Thyroid gland (tissue), 4 donors: Measurements from ENCODE around the gene PDE10A. TPM values are rescaled to one million over a fixed set of nuclear protein-coding genes. Genes with fewer than 3 reads are reported as not detected.
"Not testable (repeated sequence)": the region's sequence is repeated elsewhere in the genome, so short reads cannot be mapped to it uniquely, and the experiment has no call there.

ENCODE experiments used
- DNase-seq, 2 donors: peaks; one replicate each; pipeline ENCODE4 v3.0.0-alpha.2; 2019
- H3K27ac ChIP-seq, 3 donors: fragments of 200-600 bp; sonication (generic); 1 replicate in 2 of 3; 2 replicates in 1 of 3; pipeline ENCODE4 v1.5.1; 2016 to 2019; ENCODE audit warnings: mild to moderate bottlenecking in 1 of 3, moderate library complexity in 1 of 3
- H3K27me3 ChIP-seq: fragments of 200-600 bp; sonication (generic); one replicate; pipeline ENCODE4 v1.5.1; 2019
- H3K36me3 ChIP-seq, 2 donors: fragments of 200-600 bp; sonication (generic); one replicate each; pipeline ENCODE4 v1.5.1; 2016 to 2019
- H3K4me1 ChIP-seq, 2 donors: fragments of 200-600 bp; sonication (generic); one replicate each; pipeline ENCODE4 v1.5.1; 2017 to 2019
- H3K4me3 ChIP-seq, 3 donors: fragments of 200-600 bp; sonication (generic); replicated peaks in 1 of 3; 1 replicate in 2 of 3; 2 replicates in 1 of 3; pipeline ENCODE4 v1.5.1; 2016; ENCODE audit warnings: mild to moderate bottlenecking in 1 of 3
- H3K9me3 ChIP-seq: fragments of 200-600 bp; sonication (generic); one replicate; pipeline ENCODE4 v1.5.1; 2017
- CTCF ChIP-seq, 6 experiments: fragments of 200-600 bp in 3 of 6; fragments of 450-650 bp in 3 of 6; sonication (generic) in 3 of 6; IDR thresholded peaks; one replicate each; pipeline ENCODE4 v1.5.1; 2016 to 2019; ENCODE audit warnings: antibody characterized with exemption in 6 of 6, mild to moderate bottlenecking in 2 of 6, inconsistent platforms in 1 of 6, moderate library complexity in 1 of 6
- POLR2A ChIP-seq, 2 donors: fragments of 450-650 bp; IDR thresholded peaks; one replicate each; pipeline ENCODE4 v1.6.1; 2017; ENCODE audit warnings: antibody characterized with exemption in 2 of 2, mild to moderate bottlenecking in 2 of 2, moderate library complexity in 1 of 2
- WGBS, 2 donors: methylation state at CpG; one replicate each; pipeline ENCODE4 v1.1.5; 2017; 5-methylcytosine and 5-hydroxymethylcytosine counted together
- intact Hi-C: fragments of 100-400 bp; cut with DNase I; formaldehyde crosslinking; loops from one replicate; pipeline ENCODE4 v1.15.1; 2023
- total RNA-seq, 4 donors: library from RNA; depleted of rRNA; stranded (reverse); fragments of >200 nt; gene quantifications; one replicate each; pipeline ENCODE4 v1.2.3, GENCODE V29; 2016

Gene PDE10A
- total RNA-seq, 4 donors from 2014 or later: 17.1 to 25.9 (median 20.7) TPM

GRCh38 chr6:165621940-165622339 is 41.1 kb downstream of the PDE10A start:
- Histone ChIP-seq H3K4me3 (no peak overlapping the region), H3K36me3 (no peaks in the 10 kb centered on the region), H3K27ac (no peak overlapping the region), H3K27me3 (no peaks in the 10 kb centered on the region), H3K4me1 (peaks cover 11 to 20% of the 10 kb centered on the region in 2 donors), H3K9me3 (no peaks in the 10 kb centered on the region)
- WGBS, 2 donors: 76 to 94% methylated on average over 5 to 7 of the region's 7 CpGs
- DNase-seq: no peak
- TF ChIP-seq POLR2A (IDR thresholded peaks at IDR 0.05): no peak
- TF ChIP-seq CTCF (IDR thresholded peaks at IDR 0.05): no peak
- intact Hi-C loops: no loop called here

GRCh38 chr6:165618891-165619290 is 44.1 kb downstream of the PDE10A start:
- DNase-seq, H3K36me3 ChIP-seq, H3K9me3 ChIP-seq, H3K4me1 ChIP-seq, intact Hi-C loops, H3K4me3 ChIP-seq, H3K27ac ChIP-seq, H3K27me3 ChIP-seq: not testable (repeated sequence)
- WGBS, 2 donors: 93 to 96% methylated on average over 4 of the region's 4 CpGs

GRCh38 chr6:165618241-165618640 is 44.8 kb downstream of the PDE10A start:
- H3K27ac ChIP-seq: no peak overlapping the region
- TF ChIP-seq CTCF (IDR thresholded peaks at IDR 0.05) (no peak), POLR2A (IDR thresholded peaks at IDR 0.05) (no peak)
- no peaks in the 10 kb centered on the region for H3K27me3 ChIP-seq
- H3K9me3 ChIP-seq: no peaks in the 10 kb centered on the region
- DNase-seq: no peak
- no peak overlapping the region for H3K4me3 ChIP-seq
- intact Hi-C loops: no loop called here
- peaks cover 0 to 5% of the 10 kb centered on the region in 2 donors for H3K4me1 ChIP-seq
- no peaks in the 10 kb centered on the region for H3K36me3 ChIP-seq
- WGBS, 2 donors: 91% methylated on average over 4 of the region's 4 CpGs

- Histone ChIP-seq H3K27ac (no peak overlapping the region), H3K36me3 (no peaks in the 10 kb centered on the region), H3K27me3 (no peaks in the 10 kb centered on the region), H3K4me1 (peaks cover 0 to 5% of the 10 kb centered on the region in 2 donors), H3K9me3 (no peaks in the 10 kb centered on the region), H3K4me3 (no peak overlapping the region)
- TF ChIP-seq CTCF (IDR thresholded peaks at IDR 0.05) (no peak), POLR2A (IDR thresholded peaks at IDR 0.05) (no peak)
- no peak for DNase-seq
- 86 to 87% methylated on average over 7 of the region's 7 CpGs for WGBS, 2 donors
- intact Hi-C loops: no loop called here
These were observed 45.5 kb downstream of the PDE10A start for GRCh38 chr6:165617528-165617927.

- Histone ChIP-seq H3K4me3 (no peak overlapping the region), H3K36me3 (no peaks in the 10 kb centered on the region), H3K9me3 (no peaks in the 10 kb centered on the region), H3K27me3 (no peaks in the 10 kb centered on the region), H3K27ac (no peak overlapping the region), H3K4me1 (no peaks in the 10 kb centered on the region)
- TF ChIP-seq POLR2A (IDR thresholded peaks at IDR 0.05) (no peak), CTCF (IDR thresholded peaks at IDR 0.05) (no peak)
- intact Hi-C loops: no loop called here
- DNase-seq: no peak
- WGBS, 2 donors: 57 to 62% methylated on average over 9 of the region's 9 CpGs
These were observed 46.9 kb downstream of the PDE10A start for GRCh38 chr6:165616116-165616515.

GRCh38 chr6:165615636-165616035 is 47.4 kb downstream of the PDE10A start:
- intact Hi-C loops: no loop called here
- no peaks in the 10 kb centered on the region for H3K9me3 ChIP-seq
- H3K4me3 ChIP-seq: no peak overlapping the region
- no peaks in the 10 kb centered on the region for H3K4me1 ChIP-seq
- no peaks in the 10 kb centered on the region for H3K36me3 ChIP-seq
- 74 to 77% methylated on average over 5 of the region's 5 CpGs for WGBS, 2 donors
- DNase-seq: no peak
- TF ChIP-seq CTCF (IDR thresholded peaks at IDR 0.05): no peak
- TF ChIP-seq POLR2A (IDR thresholded peaks at IDR 0.05): no peak
- no peak overlapping the region for H3K27ac ChIP-seq
- H3K27me3 ChIP-seq: no peaks in the 10 kb centered on the region
